ENCODE results near the gene NPIPA1.

- TF ChIP-seq CTCF (IDR thresholded peaks at IDR 0.05): no peak
- no peak for TF ChIP-seq POLR2A (IDR thresholded peaks at IDR 0.05)
Measured at GRCh38 chr16:14957576-14958322, 20.5 kb downstream of the NPIPA1 start.
